Gastroesophageal sphincter (tissue), 4 donors: ENCODE results near the gene ZEB2. TPM values are rescaled to one million over a fixed set of nuclear protein-coding genes. Genes with fewer than 3 reads are reported as not detected.

Experiments used
- ATAC-seq: fragments of 150-250 bp; one replicate; pipeline ENCODE4 v1.9.1; 2016; ENCODE audit warnings: mild to moderate bottlenecking, moderate library complexity
- H3K27ac ChIP-seq, 4 donors: fragments of 200-600 bp; sonication (generic) in 3 of 4; 1 replicate in 3 of 4; 2 replicates in 1 of 4; pipeline ENCODE4 v1.5.1; 2016 to 2019
- H3K27me3 ChIP-seq: fragments of 200-600 bp; sonication (generic); one replicate; pipeline ENCODE4 v1.5.1; 2019
- H3K36me3 ChIP-seq, 2 donors: fragments of 200-600 bp; sonication (generic); one replicate each; pipeline ENCODE4 v1.5.1; 2019; ENCODE audit warnings: control low read depth in 1 of 2
- H3K4me1 ChIP-seq, 3 donors: fragments of 200-600 bp; sonication (generic); 1 replicate in 2 of 3; 2 replicates in 1 of 3; pipeline ENCODE4 v1.5.1; 2016 to 2019; ENCODE audit warnings: control low read depth in 2 of 3
- H3K4me3 ChIP-seq, 2 donors: fragments of 200-600 bp; sonication (generic); one replicate each; pipeline ENCODE4 v1.5.1; 2019; ENCODE audit warnings: mild to moderate bottlenecking in 1 of 2, moderate library complexity in 1 of 2
- H3K9me3 ChIP-seq, 3 donors: fragments of 200-600 bp; sonication (generic); one replicate each; pipeline ENCODE4 v1.5.1; 2017 to 2019; ENCODE audit warnings: control low read depth in 2 of 3
- CTCF ChIP-seq, 4 experiments: fragments of 200-600 bp in 2 of 4; fragments of 450-650 bp in 2 of 4; sonication (generic) in 1 of 4; IDR thresholded peaks; one replicate each; pipeline ENCODE4 v1.5.1; 2017 to 2019; ENCODE audit warnings: antibody characterized with exemption in 4 of 4, mild to moderate bottlenecking in 2 of 4, moderate library complexity in 2 of 4
- EP300 ChIP-seq: sonication (generic); formaldehyde crosslinking; IDR thresholded peaks from one replicate; pipeline ENCODE4 v1.6.1; 2017; ENCODE audit warnings: antibody characterized with exemption, mild to moderate bottlenecking
- POLR2A ChIP-seq, 2 donors: fragments of 450-650 bp; IDR thresholded peaks; one replicate each; pipeline ENCODE4 v1.6.1; 2017; ENCODE audit warnings: antibody characterized with exemption in 2 of 2, mild to moderate bottlenecking in 2 of 2, moderate library complexity in 1 of 2
- POLR2AphosphoS5 ChIP-seq: sonication (generic); formaldehyde crosslinking; IDR thresholded peaks from one replicate; pipeline ENCODE4 v1.6.1; 2017; ENCODE audit warnings: antibody characterized with exemption
- WGBS, 2 donors: methylation state at CpG; one replicate each; pipeline ENCODE4 v1.1.5; 2018; ENCODE audit warnings: low coverage in 1 of 2; 5-methylcytosine and 5-hydroxymethylcytosine counted together
- total RNA-seq, 4 donors: library from RNA; depleted of rRNA; stranded (reverse); fragments of >200 nt; gene quantifications; one replicate each; pipeline ENCODE4 v1.1.0, GENCODE V29; 2016

ZEB2 gene
- total RNA-seq, 4 donors from 2014 or later: 42.3 to 95.7 (median 53.8) TPM

GRCh38 chr2:144379851-144380311, 140.0 kb downstream of the ZEB2 start:
- no peaks in the 10 kb centered on the region for H3K27me3 ChIP-seq
- H3K4me3 ChIP-seq: peak overlapping the region in 1 of 2 donors; percentile 12
- WGBS, 2 donors: 20 to 29% methylated on average over 2 to 9 of the region's 11 CpGs
- peaks cover 0 to 11% (median 0%) of the 10 kb centered on the region in 3 donors for H3K4me1 ChIP-seq
- no peaks in the 10 kb centered on the region for H3K36me3 ChIP-seq
- no peak for TF ChIP-seq POLR2AphosphoS5
- no peak for ATAC-seq
- no peak overlapping the region for H3K27ac ChIP-seq
- H3K9me3 ChIP-seq: no peaks in the 10 kb centered on the region

GRCh38 chr2:144378551-144378950, 141.4 kb downstream of the ZEB2 start:
- H3K27me3 ChIP-seq: no peaks in the 10 kb centered on the region
- no peak overlapping the region for H3K4me3 ChIP-seq
- no peak for TF ChIP-seq CTCF (IDR thresholded peaks at IDR 0.05)
- TF ChIP-seq POLR2A (IDR thresholded peaks at IDR 0.05): no peak
- TF ChIP-seq POLR2AphosphoS5: no peak
- TF ChIP-seq EP300: no peak
- peaks cover 0 to 11% (median 0%) of the 10 kb centered on the region in 3 donors for H3K4me1 ChIP-seq
- H3K27ac ChIP-seq: no peak overlapping the region
- no peaks in the 10 kb centered on the region for H3K9me3 ChIP-seq
- no peaks in the 10 kb centered on the region for H3K36me3 ChIP-seq
- WGBS, 2 donors: 77 to 94% methylated on average over 3 to 5 of the region's 5 CpGs
- peak; percentile 50 for ATAC-seq

- Histone ChIP-seq H3K4me1 (peaks cover 0 to 11% (median 0%) of the 10 kb centered on the region in 3 donors), H3K27me3 (no peaks in the 10 kb centered on the region), H3K36me3 (no peaks in the 10 kb centered on the region), H3K9me3 (no peaks in the 10 kb centered on the region), H3K27ac (no peak overlapping the region), H3K4me3 (no peak overlapping the region)
- peak; percentile 52 for ATAC-seq
- TF ChIP-seq POLR2A (IDR thresholded peaks at IDR 0.05) (no peak), EP300 (no peak), POLR2AphosphoS5 (no peak), CTCF (IDR thresholded peaks at IDR 0.05) (no peak)
- WGBS, 2 donors: 37 to 69% methylated on average over 2 of the region's 2 CpGs
These were observed 142.0 kb downstream of the ZEB2 start for GRCh38 chr2:144377914-144378313.

GRCh38 chr2:144376926-144377325, 143.0 kb downstream of the ZEB2 start:
- TF ChIP-seq EP300: no peak
- Histone ChIP-seq H3K27me3 (no peaks in the 10 kb centered on the region), H3K27ac (no peak overlapping the region), H3K36me3 (no peaks in the 10 kb centered on the region), H3K4me3 (no peak overlapping the region), H3K4me1 (peaks cover 0 to 11% (median 0%) of the 10 kb centered on the region in 3 donors), H3K9me3 (no peaks in the 10 kb centered on the region)
- WGBS, 2 donors: 83 to 100% methylated on average over 2 of the region's 2 CpGs
- no peak for ATAC-seq

- no peaks in the 10 kb centered on the region for H3K9me3 ChIP-seq
- no peak overlapping the region for H3K4me3 ChIP-seq
- ATAC-seq: no peak
- H3K27me3 ChIP-seq: no peaks in the 10 kb centered on the region
- peaks cover 0 to 11% (median 0%) of the 10 kb centered on the region in 3 donors for H3K4me1 ChIP-seq
- 80 to 89% methylated on average over 1 to 2 of the region's 2 CpGs for WGBS, 2 donors
- H3K27ac ChIP-seq: no peak overlapping the region
- no peaks in the 10 kb centered on the region for H3K36me3 ChIP-seq
- no peak for TF ChIP-seq POLR2A (IDR thresholded peaks at IDR 0.05)
- no peak for TF ChIP-seq CTCF (IDR thresholded peaks at IDR 0.05)
- no peak for TF ChIP-seq EP300
- TF ChIP-seq POLR2AphosphoS5: no peak
These were observed 143.5 kb downstream of the ZEB2 start for GRCh38 chr2:144376460-144376859.

GRCh38 chr2:144374163-144374661, 145.7 kb downstream of the ZEB2 start:
- no peaks in the 10 kb centered on the region for H3K27me3 ChIP-seq
- TF ChIP-seq CTCF (IDR thresholded peaks at IDR 0.05) (no peak), POLR2AphosphoS5 (no peak), POLR2A (IDR thresholded peaks at IDR 0.05) (no peak), EP300 (no peak)

More at GRCh38 chr2:144374163-144374661, 145.7 kb downstream of the ZEB2 start:
- Histone ChIP-seq H3K9me3 (no peaks in the 10 kb centered on the region), H3K36me3 (no peaks in the 10 kb centered on the region), H3K4me1 (no peaks in the 10 kb centered on the region), H3K4me3 (no peak overlapping the region), H3K27ac (no peak overlapping the region)
- 62 to 64% methylated on average over 5 to 6 of the region's 6 CpGs for WGBS, 2 donors
- ATAC-seq: no peak
